Endothelial cell of umbilical vein (primary cell): ENCODE measurements around the gene GNG3. TPM values are rescaled to one million over a fixed set of nuclear protein-coding genes. Genes with fewer than 3 reads are reported as not detected.

ENCODE experiments used
- BruUV-seq: library from RNA; stranded (reverse); fragments of 400-500 nt; replicated peaks from 2 replicates; lab custom pipeline; 2021; lab: Mats Ljungman, UMichigan
- CTCF ChIA-PET: fragments of 300-600, 350-600 bp; sonication (Branson Sonifier 250); formaldehyde crosslinking; loops from one replicate; lab custom pipeline; 2021; ENCODE audit warnings: antibody characterized with exemption, inconsistent platforms; lab: Charles Lee
- POLR2A ChIA-PET: fragments of 300-600, 350-600 bp; sonication (Branson Sonifier 250); formaldehyde crosslinking; loops from one replicate; lab custom pipeline; 2021; ENCODE audit warnings: antibody characterized with exemption, inconsistent platforms; lab: Charles Lee
- DNase-seq: peaks from one replicate; pipeline ENCODE4 v3.0.0-alpha.2; 2011; ENCODE audit warnings: low read depth, low spot score
- FAIRE-seq: peaks from 2 replicates; lab custom pipeline; 2011; peaks lifted over from hg19 to GRCh38; lab: Jason Lieb, UNC
- H2AFZ ChIP-seq: 2 replicates; pipeline ENCODE4 v1.6.0; 2012; ENCODE audit warnings: low read depth, low read length, control low read depth, inconsistent platforms
- H3K27ac ChIP-seq: 2 replicates; pipeline ENCODE4 v1.5.1; 2011; ENCODE audit warnings: low read depth, mild to moderate bottlenecking, control low read depth, low read length, moderate library complexity; ENCODE audit not compliant: insufficient read depth
- H3K27me3 ChIP-seq, 2 experiments: 2 replicates each; pipeline versions ENCODE4 v1.6.0 to v1.6.1; 2011; ENCODE audit warnings: low read length in 2 of 2, mixed read lengths in 1 of 2; ENCODE audit not compliant: control insufficient read depth in 2 of 2, insufficient read depth in 2 of 2
- H3K36me3 ChIP-seq, 2 experiments: 2 replicates in 1 of 2; 3 replicates in 1 of 2; pipeline ENCODE4 v1.5.1; 2011; ENCODE audit warnings: low read length in 2 of 2, mild to moderate bottlenecking in 1 of 2, moderate library complexity in 1 of 2; ENCODE audit not compliant: control insufficient read depth in 2 of 2, insufficient read depth in 2 of 2; ENCODE audit errors: extremely low read depth in 1 of 2
- H3K4me1 ChIP-seq: 3 replicates; pipeline ENCODE4 v1.5.1; 2011; ENCODE audit warnings: mild to moderate bottlenecking, low read length; ENCODE audit not compliant: control insufficient read depth, insufficient read depth; ENCODE audit errors: extremely low read depth
- H3K4me2 ChIP-seq: 2 replicates; pipeline ENCODE4 v1.6.1; 2011; ENCODE audit warnings: low read length, control low read depth, mixed read lengths; ENCODE audit not compliant: insufficient read depth
- H3K4me3 ChIP-seq, 3 experiments: fragments of 200-600 bp in 1 of 3; sonication (generic), shearing (Covaris generic) in 1 of 3; replicated peaks in 1 of 3; 2 replicates each; pipeline ENCODE4 v1.5.1; 2011 to 2016; ENCODE audit warnings: control low read depth in 3 of 3, low read length in 3 of 3, mild to moderate bottlenecking in 2 of 3, inconsistent platforms in 1 of 3, low read depth in 1 of 3, moderate library complexity in 1 of 3; ENCODE audit not compliant: insufficient read depth in 1 of 3
- H3K79me2 ChIP-seq: 2 replicates; pipeline ENCODE4 v1.6.0; 2012; ENCODE audit warnings: low read length, inconsistent platforms; ENCODE audit not compliant: control insufficient read depth, insufficient read depth
- H3K9ac ChIP-seq: replicated peaks from 2 replicates; pipeline ENCODE3; 2011; ENCODE audit warnings: low read length, control low read depth; ENCODE audit not compliant: insufficient read depth; ENCODE audit errors: extremely low read depth
- H3K9me1 ChIP-seq: replicated peaks from 3 replicates; pipeline ENCODE4 v1.6.0; 2011; ENCODE audit warnings: mild to moderate bottlenecking, low read length; ENCODE audit not compliant: control insufficient read depth, insufficient read depth; ENCODE audit errors: extremely low read depth
- H3K9me3 ChIP-seq: replicated peaks from 2 replicates; pipeline ENCODE4 v1.5.1; 2012; ENCODE audit warnings: low read length, inconsistent platforms; ENCODE audit not compliant: control insufficient read depth, insufficient read depth
- H4K20me1 ChIP-seq: replicated peaks from 2 replicates; pipeline ENCODE3; 2011; ENCODE audit warnings: mild to moderate bottlenecking, low read length; ENCODE audit not compliant: control insufficient read depth, insufficient read depth; ENCODE audit errors: extremely low read depth
- CTCF ChIP-seq, 2 donors: IDR thresholded peaks; 1 replicate in 1 of 2; 2 replicates in 1 of 2; pipeline ENCODE4 v1.5.1; 2011; ENCODE audit warnings: low read length in 2 of 2, mild to moderate bottlenecking in 2 of 2, moderate library complexity in 2 of 2, control low read depth in 1 of 2, inconsistent platforms in 1 of 2, low read depth in 1 of 2; ENCODE audit not compliant: insufficient read depth in 1 of 2; ENCODE audit errors: extremely low read depth in 1 of 2
- FOS ChIP-seq: IDR thresholded peaks from 2 replicates; pipeline ENCODE4 v1.6.1; 2011; ENCODE audit warnings: mild to moderate bottlenecking, low read length, moderate library complexity, borderline replicate concordance; ENCODE audit not compliant: insufficient read depth
- GATA2 ChIP-seq: IDR thresholded peaks from 2 replicates; pipeline ENCODE4 v1.7.0; 2011; ENCODE audit warnings: low read depth, mild to moderate bottlenecking, moderate library complexity, mixed read lengths, low read length; ENCODE audit not compliant: insufficient read length, insufficient read depth
- dilution Hi-C: fragments of 300-500 bp; cut with MboI; formaldehyde crosslinking; loops from one replicate; pipeline ENCODE4 v1.15.0; 2019; ENCODE audit warnings: low sequenced_read_pairs; ENCODE audit not compliant: extremely low pct_ligation_motif_present
- intact Hi-C: fragments of 100-400 bp; cut with micrococcal nuclease; formaldehyde crosslinking; loops from one replicate; pipeline ENCODE4 v1.10.0; 2022
- polyA plus RNA-seq, 4 experiments: library from polyadenylated mRNA; depleted of rRNA in 3 of 4; stranded (reverse) in 3 of 4; unstranded in 1 of 4; fragments of >200 nt; gene quantifications; 2 replicates each; pipeline versions ENCODE4 v1.2.1 to v1.2.3, GENCODE V29; 2011 to 2012; ENCODE audit warnings: missing spikeins in 1 of 4
- total RNA-seq: library from RNA; stranded (reverse); gene quantifications from 2 replicates; pipeline ENCODE4 v1.2.3, GENCODE V29; 2021

Gene GNG3
- total and polyA plus RNA-seq, 2 donors (not counting 3 experiments of a cell fraction or from before 2014, with no cell fraction given): not detected

- FAIRE-seq: peak; percentile 94
- dilution Hi-C loops: no loop called here
Observed at GRCh38 chr11:62680825-62681240, 26.6 kb upstream of the GNG3 start.

More at GRCh38 chr11:62680825-62681240, 26.6 kb upstream of the GNG3 start:
- no peaks in the 10 kb centered on the region for H4K20me1 ChIP-seq
- peak; percentile 79 for DNase-seq
- intact Hi-C loops: loop anchor here (2.0 kb wide), 1 partner anchor 14 kb away; no protein-coding TSS in a partner anchor
- H3K9me1 ChIP-seq: no peaks in the 10 kb centered on the region
- peaks cover 0 to 17% of the 10 kb centered on the region in 2 experiments for H3K36me3 ChIP-seq
- TF ChIP-seq CTCF (IDR thresholded peaks at IDR 0.05; ENCODE audit: extremely low read depth in 1 of 2, insufficient read depth in 1 of 2, low read depth in 1 of 2, low read length in 2 of 2): peak; percentile 52 to 63
- no peak for TF ChIP-seq GATA2
- no peak for TF ChIP-seq FOS
- H3K79me2 ChIP-seq: peaks cover 16% of the 10 kb centered on the region
- H3K4me1 ChIP-seq: peaks cover 11% of the 10 kb centered on the region
- BruUV-seq: no TSS peak
- peak overlapping the region; percentile 7 for H2AFZ ChIP-seq
- no peaks in the 10 kb centered on the region for H3K9me3 ChIP-seq
- no peak overlapping the region for H3K27ac ChIP-seq
- no peak overlapping the region for H3K4me3 ChIP-seq
- ChIA-PET POLR2A (interaction anchor here (0.6 to 3.2 kb wide), 9 partner anchors 9 to 712 kb away, joined by 3 to 33 read pairs (median 3); partner anchors contain the start of genes C11orf98, CSKMT, EEF1G and GANAB), CTCF (interaction anchor here (0.6 to 3.9 kb wide), 25 partner anchors 10 to 286 kb away, joined by 3 to 118 read pairs (median 6); partner anchors contain the start of genes C11orf98, CSKMT, INTS5 and LBHD1)
- no peaks in the 10 kb centered on the region for H3K27me3 ChIP-seq
- no peak overlapping the region for H3K9ac ChIP-seq
- H3K4me2 ChIP-seq: no peak overlapping the region
